Prostate gland (tissue), 2 donors: Measurements from ENCODE around the gene CGA. TPM values are rescaled to one million over a fixed set of nuclear protein-coding genes. Genes with fewer than 3 reads are reported as not detected.

ENCODE experiments used
- DNase-seq: peaks from one replicate; pipeline ENCODE4 v3.0.0-alpha.2; 2019; ENCODE audit warnings: low spot score
- H3K27ac ChIP-seq, 2 donors: fragments of 200-600 bp; sonication (generic); 2 replicates each; pipeline ENCODE4 v1.5.1; 2017 to 2019
- H3K27me3 ChIP-seq: fragments of 200-600 bp; sonication (generic); replicated peaks from 2 replicates; pipeline ENCODE4 v1.5.1; 2019; ENCODE audit not compliant: insufficient read depth
- H3K36me3 ChIP-seq, 2 donors: fragments of 200-600 bp; sonication (generic); 1 replicate in 1 of 2; 2 replicates in 1 of 2; pipeline versions ENCODE4 v1.5.1 to v1.8.1; 2017 to 2019
- H3K4me1 ChIP-seq: fragments of 200-600 bp; sonication (generic); replicated peaks from 2 replicates; pipeline ENCODE4 v1.5.1; 2019
- H3K4me3 ChIP-seq, 2 donors: fragments of 200-600 bp; sonication (generic); 2 replicates each; pipeline ENCODE4 v1.5.1; 2017 to 2019
- H3K9me3 ChIP-seq: fragments of 200-600 bp; sonication (generic); 2 replicates; pipeline ENCODE4 v1.5.1; 2017
- POLR2A ChIP-seq: fragments of 450-650 bp; IDR thresholded peaks from one replicate; pipeline ENCODE4 v1.6.1; 2016; ENCODE audit warnings: antibody characterized with exemption, mild to moderate bottlenecking
- POLR2AphosphoS5 ChIP-seq: sonication (generic); formaldehyde crosslinking; IDR thresholded peaks from one replicate; pipeline ENCODE4 v1.6.1; 2017; ENCODE audit warnings: antibody characterized with exemption
- WGBS: methylation state at CpG from one replicate; pipeline ENCODE4 v1.1.5; 2018; 5-methylcytosine and 5-hydroxymethylcytosine counted together
- intact Hi-C: fragments of 100-400 bp; cut with DNase I; formaldehyde crosslinking; loops from one replicate; pipeline ENCODE4 v1.14.2; 2022
- total RNA-seq, 2 donors: library from RNA; depleted of rRNA; stranded (reverse); fragments of >200 nt; gene quantifications; one replicate each; pipeline ENCODE4 v1.1.0, GENCODE V29; 2016
- TF ChIP-seq, protein P1 (sequence below), 4 experiments: fragments of 200-600 bp in 2 of 4; fragments of 450-650 bp in 2 of 4; sonication (generic) in 2 of 4; IDR thresholded peaks; 1 replicate in 3 of 4; 2 replicates in 1 of 4; pipeline ENCODE4 v1.5.1; 2016 to 2019; ENCODE audit warnings: antibody characterized with exemption in 4 of 4, mild to moderate bottlenecking in 2 of 4, moderate library complexity in 2 of 4

CGA gene
- total RNA-seq, 2 donors from 2014 or later: 2.2 TPM; not detected in 1

DNA sequence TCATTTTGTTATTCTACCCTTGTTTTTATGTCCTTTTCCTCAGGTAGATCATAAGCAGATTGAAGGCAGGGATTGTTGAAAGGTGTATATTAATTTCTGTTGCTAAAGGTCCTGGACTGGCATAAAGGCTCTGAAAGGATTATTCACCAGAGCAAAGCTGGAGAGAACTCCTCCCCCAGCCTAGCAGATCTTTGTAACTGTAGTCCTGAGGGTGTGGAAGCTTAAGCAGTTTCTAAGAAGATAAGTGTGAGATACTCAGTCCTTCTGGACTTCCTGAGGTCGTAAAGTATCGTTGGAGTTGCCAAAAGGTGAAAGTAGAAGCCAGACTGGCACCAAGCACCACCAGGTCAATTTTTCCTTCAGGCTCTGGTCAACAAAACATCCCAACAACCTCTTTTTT is 24.2 kb downstream of the CGA start:
- Histone ChIP-seq H3K27me3 (no peaks in the 10 kb centered on the region), H3K27ac (no peak overlapping the region), H3K4me1 (no peaks in the 10 kb centered on the region), H3K4me3 (no peak overlapping the region), H3K36me3 (no peaks in the 10 kb centered on the region), H3K9me3 (no peaks in the 10 kb centered on the region)
- no peak for DNase-seq
- TF ChIP-seq POLR2A (no peak), POLR2AphosphoS5 (no peak)
- TF ChIP-seq, protein P1, sequence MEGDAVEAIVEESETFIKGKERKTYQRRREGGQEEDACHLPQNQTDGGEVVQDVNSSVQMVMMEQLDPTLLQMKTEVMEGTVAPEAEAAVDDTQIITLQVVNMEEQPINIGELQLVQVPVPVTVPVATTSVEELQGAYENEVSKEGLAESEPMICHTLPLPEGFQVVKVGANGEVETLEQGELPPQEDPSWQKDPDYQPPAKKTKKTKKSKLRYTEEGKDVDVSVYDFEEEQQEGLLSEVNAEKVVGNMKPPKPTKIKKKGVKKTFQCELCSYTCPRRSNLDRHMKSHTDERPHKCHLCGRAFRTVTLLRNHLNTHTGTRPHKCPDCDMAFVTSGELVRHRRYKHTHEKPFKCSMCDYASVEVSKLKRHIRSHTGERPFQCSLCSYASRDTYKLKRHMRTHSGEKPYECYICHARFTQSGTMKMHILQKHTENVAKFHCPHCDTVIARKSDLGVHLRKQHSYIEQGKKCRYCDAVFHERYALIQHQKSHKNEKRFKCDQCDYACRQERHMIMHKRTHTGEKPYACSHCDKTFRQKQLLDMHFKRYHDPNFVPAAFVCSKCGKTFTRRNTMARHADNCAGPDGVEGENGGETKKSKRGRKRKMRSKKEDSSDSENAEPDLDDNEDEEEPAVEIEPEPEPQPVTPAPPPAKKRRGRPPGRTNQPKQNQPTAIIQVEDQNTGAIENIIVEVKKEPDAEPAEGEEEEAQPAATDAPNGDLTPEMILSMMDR (IDR thresholded peaks at IDR 0.05): no peak
- intact Hi-C loops: no loop called here
- 67% methylated on average over 2 of the region's 2 CpGs for WGBS

DNA sequence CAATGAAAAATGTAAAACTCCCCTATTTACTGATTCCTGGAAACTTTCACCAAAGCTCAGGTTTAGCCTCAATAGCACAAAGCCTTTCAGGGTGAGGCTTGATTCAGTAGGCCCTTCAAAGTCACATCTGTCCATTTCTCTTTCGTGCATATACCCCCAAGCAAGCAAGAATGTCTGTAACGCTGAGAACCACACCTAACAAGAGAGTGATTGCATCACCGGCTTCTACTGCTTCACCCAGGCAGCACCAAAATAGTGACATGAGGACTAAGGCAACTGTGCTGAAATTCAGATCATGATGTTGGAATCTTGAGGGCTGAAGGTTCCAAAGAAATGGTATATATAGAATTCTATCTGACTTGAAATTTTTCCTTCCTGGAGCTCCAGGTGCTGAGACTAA is 26.1 kb downstream of the CGA start:
- 90% methylated on average over 3 of the region's 3 CpGs for WGBS
- TF ChIP-seq, protein P1 (IDR thresholded peaks at IDR 0.05): no peak
- TF ChIP-seq POLR2AphosphoS5 (no peak), POLR2A (no peak)
- DNase-seq: no peak
- intact Hi-C loops: no loop called here
- H3K4me3 ChIP-seq: no peak overlapping the region
- no peaks in the 10 kb centered on the region for H3K36me3 ChIP-seq
- H3K4me1 ChIP-seq: no peaks in the 10 kb centered on the region
- no peaks in the 10 kb centered on the region for H3K27me3 ChIP-seq
- no peaks in the 10 kb centered on the region for H3K9me3 ChIP-seq
- no peak overlapping the region for H3K27ac ChIP-seq

- Histone ChIP-seq H3K36me3 (no peaks in the 10 kb centered on the region), H3K27me3 (no peaks in the 10 kb centered on the region), H3K4me3 (no peak overlapping the region), H3K27ac (no peak overlapping the region), H3K9me3 (no peaks in the 10 kb centered on the region), H3K4me1 (no peaks in the 10 kb centered on the region)
- WGBS: 21% methylated on average over 7 of the region's 7 CpGs
- TF ChIP-seq POLR2A (no peak), POLR2AphosphoS5 (no peak)
- TF ChIP-seq, protein P1 (IDR thresholded peaks at IDR 0.05): peak in 3 of 4 experiments; percentile 28 to 50 (median 38)
- intact Hi-C loops: no loop called here
- peak; percentile 23 for DNase-seq
These were observed 28.2 kb downstream of the CGA start for GRCh38 chr6:87066449-87067333.

- no peaks in the 10 kb centered on the region for H3K27me3 ChIP-seq
- WGBS: 75% methylated on average over 5 of the region's 5 CpGs
- no peaks in the 10 kb centered on the region for H3K4me1 ChIP-seq
- intact Hi-C loops: no loop called here
- no peaks in the 10 kb centered on the region for H3K9me3 ChIP-seq
- H3K27ac ChIP-seq: no peak overlapping the region
- no peak for DNase-seq
- TF ChIP-seq POLR2AphosphoS5: no peak
- TF ChIP-seq, protein P1 (IDR thresholded peaks at IDR 0.05): no peak
- TF ChIP-seq POLR2A: no peak
- H3K36me3 ChIP-seq: no peaks in the 10 kb centered on the region
- H3K4me3 ChIP-seq: no peak overlapping the region
These were observed 29.8 kb downstream of the CGA start for GRCh38 chr6:87065117-87065516.

DNA sequence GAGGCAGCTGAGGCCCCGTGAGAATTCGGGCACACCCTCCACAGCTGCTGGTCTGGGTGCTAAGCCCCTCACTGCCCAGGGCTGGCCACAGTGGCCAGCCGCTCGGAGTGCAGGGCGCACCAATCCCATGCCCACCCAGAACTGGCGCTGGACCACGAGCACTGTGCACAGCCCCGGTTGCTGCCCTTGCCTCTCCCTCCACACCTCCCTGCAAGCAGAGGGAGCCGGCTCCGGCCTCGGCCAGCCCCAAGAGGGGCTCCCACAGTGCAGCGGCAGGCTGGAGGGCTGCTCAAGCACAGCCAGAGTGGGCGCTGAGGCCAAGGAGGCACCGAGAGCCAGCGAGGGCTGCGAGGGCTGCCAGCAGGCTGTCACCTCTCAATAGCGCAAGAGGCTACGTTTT is 35.0 kb downstream of the CGA start:
- H3K9me3 ChIP-seq: no peaks in the 10 kb centered on the region
- no peak for DNase-seq
- intact Hi-C loops: no loop called here
- WGBS: 91% methylated on average over 9 of the region's 18 CpGs
- H3K27ac ChIP-seq: no peak overlapping the region
- no peaks in the 10 kb centered on the region for H3K36me3 ChIP-seq
- H3K4me1 ChIP-seq: no peaks in the 10 kb centered on the region
- H3K27me3 ChIP-seq: no peaks in the 10 kb centered on the region
- no peak overlapping the region for H3K4me3 ChIP-seq
- no peak for TF ChIP-seq POLR2A
- TF ChIP-seq POLR2AphosphoS5: no peak
- TF ChIP-seq, protein P1 (IDR thresholded peaks at IDR 0.05): no peak
